ENCODE measurements around the gene ELL2.

ELL2 gene

GRCh38 chr5:95961617-95962474, at the start of gene ELL2:
Gene ELL2, minus strand, starts transcription at chr5:95961851. Its CDS starts 130 bp downstream, at chr5:95961721.
- DNase-seq (ENCODE audit: low read depth): peak; percentile 91
- peak within 1 kb of the TSS; percentile 78 for H3K4me3 ChIP-seq (ENCODE audit: low read depth, low read length)
- TF ChIP-seq CTCF (IDR thresholded peaks at IDR 0.05; ENCODE audit: control insufficient read depth, extremely low read depth, insufficient read depth): no peak

GRCh38 chr5:96008987-96009647, 47.5 kb upstream of the ELL2 start:
- H3K4me3 ChIP-seq (ENCODE audit: low read depth, low read length): no peak overlapping the region
- no peak for DNase-seq (ENCODE audit: low read depth)
- no peak for TF ChIP-seq CTCF (IDR thresholded peaks at IDR 0.05; ENCODE audit: control insufficient read depth, extremely low read depth, insufficient read depth)

GRCh38 chr5:96008487-96008886, 46.8 kb upstream of the ELL2 start:
- DNase-seq (ENCODE audit: low read depth): no peak
- TF ChIP-seq CTCF (IDR thresholded peaks at IDR 0.05; ENCODE audit: control insufficient read depth, extremely low read depth, insufficient read depth): no peak

GRCh38 chr5:96007051-96007450, 45.4 kb upstream of the ELL2 start:
- no peak overlapping the region for H3K4me3 ChIP-seq (ENCODE audit: low read depth, low read length)
- DNase-seq (ENCODE audit: low read depth): peak; percentile 46
- TF ChIP-seq CTCF (IDR thresholded peaks at IDR 0.05; ENCODE audit: control insufficient read depth, extremely low read depth, insufficient read depth): no peak

More at GRCh38 chr5:96008487-96008886, 46.8 kb upstream of the ELL2 start:
- H3K4me3 ChIP-seq (ENCODE audit: low read depth, low read length): no peak overlapping the region

- TF ChIP-seq CTCF (IDR thresholded peaks at IDR 0.05; ENCODE audit: control insufficient read depth, extremely low read depth, insufficient read depth): no peak
- H3K4me3 ChIP-seq (ENCODE audit: low read depth, low read length): no peak overlapping the region
- DNase-seq (ENCODE audit: low read depth): no peak
These were observed 44.6 kb upstream of the ELL2 start for GRCh38 chr5:96006291-96006690.

- no peak for TF ChIP-seq CTCF (IDR thresholded peaks at IDR 0.05; ENCODE audit: control insufficient read depth, extremely low read depth, insufficient read depth)
- DNase-seq (ENCODE audit: low read depth): no peak
- H3K4me3 ChIP-seq (ENCODE audit: low read depth, low read length): no peak overlapping the region
These were observed 43.1 kb upstream of the ELL2 start for GRCh38 chr5:96004754-96005153.

Data from LNCaP clone FGC (cell line).